Astrocyte (in vitro differentiated cells and primary cell): ENCODE data around the gene CD82.

Source experiments
- CTCF ChIP-seq: IDR thresholded peaks from 2 replicates; pipeline ENCODE4 v1.5.1; 2011; ENCODE audit warnings: low read depth, mild to moderate bottlenecking, inconsistent platforms, low read length, moderate library complexity; ENCODE audit not compliant: insufficient read depth
- EZH2 ChIP-seq: IDR thresholded peaks from 2 replicates; pipeline ENCODE4 v1.6.1; 2012; ENCODE audit warnings: mild to moderate bottlenecking, low read length, inconsistent platforms; ENCODE audit not compliant: insufficient read depth

- TF ChIP-seq EZH2 = no peak
- TF ChIP-seq CTCF = no peak
Measured at GRCh38 chr11:44657836-44658505, 92.5 kb downstream of the CD82 start.
